HL-60 (cell line): Measurements from ENCODE around the gene MET.

Experiments used
- DNase-seq, 2 experiments: peaks; one replicate each; pipeline ENCODE4 v3.0.0-alpha.2; 2010 to 2020; ENCODE audit warnings: low read depth in 1 of 2, low spot score in 1 of 2
- H3K27ac ChIP-seq: fragments of 250-450 bp; sonication (Bioruptor Pico); replicated peaks from 2 replicates; pipeline ENCODE4 v1.5.1; 2020; ENCODE audit warnings: mild to moderate bottlenecking, moderate library complexity
- H3K27me3 ChIP-seq: fragments of 250-450 bp; sonication (Bioruptor Pico); 2 replicates; pipeline ENCODE4 v1.5.1; 2021; ENCODE audit warnings: mild to moderate bottlenecking, moderate library complexity; ENCODE audit not compliant: insufficient read depth, poor library complexity, severe bottlenecking
- H3K4me3 ChIP-seq: replicated peaks from 2 replicates; pipeline ENCODE4 v1.5.1; 2011; ENCODE audit warnings: mild to moderate bottlenecking, control low read depth, low read length; ENCODE audit not compliant: insufficient read depth
- CTCF ChIP-seq: IDR thresholded peaks from one replicate; pipeline ENCODE4 v1.5.1; 2011; ENCODE audit warnings: low read length, control low read depth, inconsistent platforms; ENCODE audit not compliant: insufficient read depth
- GABPA ChIP-seq: IDR thresholded peaks from 2 replicates; pipeline ENCODE4 v1.6.1; 2012; ENCODE audit warnings: low read depth
- POLR2AphosphoS5 ChIP-seq: IDR thresholded peaks from 2 replicates; pipeline ENCODE4 v1.6.1; 2012; ENCODE audit warnings: low read depth
- REST ChIP-seq: IDR thresholded peaks from 2 replicates; pipeline ENCODE4 v1.6.1; 2012; ENCODE audit warnings: low read depth; ENCODE audit not compliant: insufficient replicate concordance
- SPI1 ChIP-seq: IDR thresholded peaks from 2 replicates; pipeline ENCODE4 v1.6.1; 2012; ENCODE audit warnings: low read depth, mild to moderate bottlenecking, borderline replicate concordance

MET gene

GRCh38 chr7:116702046-116702785 is 30.2 kb downstream of the MET start:
- Histone ChIP-seq H3K27me3 (peaks cover 2% of the 10 kb centered on the region), H3K27ac (no peak overlapping the region), H3K4me3 (no peak overlapping the region)
- no peak for DNase-seq
- no peak for TF ChIP-seq SPI1
- no peak for TF ChIP-seq CTCF
- no peak for TF ChIP-seq REST
- TF ChIP-seq POLR2AphosphoS5: no peak
- no peak for TF ChIP-seq GABPA

DNA sequence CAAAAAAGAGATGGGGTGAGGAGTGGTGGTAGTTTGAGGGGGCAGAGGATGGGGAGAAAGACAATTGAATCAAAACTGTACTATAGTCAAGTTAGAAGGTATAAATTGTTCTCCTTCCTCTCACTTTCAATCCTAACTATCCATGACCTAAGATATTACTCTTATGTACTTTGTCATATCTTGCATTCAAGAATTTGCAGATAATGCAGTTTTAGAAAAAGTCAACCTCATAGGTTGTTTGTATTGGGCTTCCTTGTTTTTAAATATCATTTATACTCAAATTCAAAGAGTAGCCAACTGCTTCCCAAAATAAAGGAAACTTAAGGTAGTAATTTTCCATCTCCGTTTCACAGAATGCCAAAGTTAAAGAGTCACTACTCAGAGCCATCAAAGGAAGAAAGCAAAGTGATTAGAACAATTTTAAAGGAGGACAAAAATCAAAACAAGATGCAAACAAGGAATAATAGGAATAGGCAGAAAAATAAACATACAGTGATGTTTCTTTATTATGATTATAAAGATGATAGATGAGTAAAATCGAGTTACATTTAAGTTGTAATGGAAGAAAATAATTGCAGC is 32.7 kb downstream of the MET start:
- no peak overlapping the region for H3K4me3 ChIP-seq
- H3K27ac ChIP-seq: no peak overlapping the region
- TF ChIP-seq CTCF (no peak), SPI1 (no peak)
- no peak for DNase-seq
- H3K27me3 ChIP-seq: peaks cover 2% of the 10 kb centered on the region

- Histone ChIP-seq H3K27me3 (peaks cover 2% of the 10 kb centered on the region), H3K4me3 (no peak overlapping the region), H3K27ac (no peak overlapping the region)
- no peak for TF ChIP-seq GABPA
- no peak for DNase-seq
These were observed 33.4 kb downstream of the MET start for GRCh38 chr7:116705419-116705818.

DNA sequence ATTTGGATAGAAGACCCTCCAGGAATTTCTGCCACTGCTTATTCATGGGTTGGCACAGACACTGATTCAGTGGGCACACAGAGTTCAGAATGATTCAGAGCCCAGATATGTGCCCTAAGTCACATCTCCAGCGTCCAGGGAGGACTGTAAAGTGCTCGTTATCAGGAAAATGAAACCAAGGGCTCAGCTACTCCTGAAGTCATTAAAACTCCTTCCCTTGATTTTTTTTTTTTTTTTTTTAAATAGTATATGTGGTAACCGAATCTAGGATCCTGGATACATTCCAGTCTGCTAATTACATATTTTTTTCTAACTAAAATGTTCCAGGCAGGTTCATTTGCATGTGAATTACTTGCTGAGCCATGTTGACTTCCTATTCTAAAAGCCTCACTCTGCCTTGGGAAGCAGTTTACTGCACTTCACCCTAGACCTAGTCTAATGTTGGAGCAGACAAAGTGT is 34.7 kb downstream of the MET start:
- Histone ChIP-seq H3K27ac (no peak overlapping the region), H3K27me3 (peaks cover 2% of the 10 kb centered on the region), H3K4me3 (no peak overlapping the region)
- no peak for DNase-seq
- TF ChIP-seq CTCF (no peak), POLR2AphosphoS5 (no peak)

DNA sequence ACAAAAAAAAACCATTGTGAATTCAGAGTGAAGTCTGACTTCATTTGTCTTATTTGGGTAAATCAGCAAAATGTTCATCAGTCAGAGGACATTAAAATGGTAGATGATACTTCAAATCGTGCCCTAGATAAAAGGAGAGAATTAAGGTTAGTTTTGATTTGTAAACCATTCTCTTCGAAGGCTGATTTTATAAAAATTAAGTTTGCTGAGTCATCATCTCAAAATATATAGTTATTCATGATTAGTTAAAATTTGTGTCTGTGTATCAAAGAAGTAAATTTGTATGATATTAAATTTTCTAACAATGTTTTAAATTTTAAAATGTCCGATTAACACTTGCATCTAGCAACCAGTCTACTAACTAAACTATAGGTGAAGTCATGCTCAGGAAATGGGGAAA is 35.3 kb downstream of the MET start:
- no peak for DNase-seq
- H3K27me3 ChIP-seq: peaks cover 2% of the 10 kb centered on the region
- TF ChIP-seq REST: no peak
- TF ChIP-seq SPI1: no peak
- TF ChIP-seq CTCF: no peak
- no peak for TF ChIP-seq POLR2AphosphoS5
- no peak for TF ChIP-seq GABPA
- H3K4me3 ChIP-seq: no peak overlapping the region
- no peak overlapping the region for H3K27ac ChIP-seq
